ENCODE data around the gene SLIT3.

GRCh38 chr5:169139480-169140050, 161.4 kb downstream of the SLIT3 start:
- TF ChIP-seq, protein P1, sequence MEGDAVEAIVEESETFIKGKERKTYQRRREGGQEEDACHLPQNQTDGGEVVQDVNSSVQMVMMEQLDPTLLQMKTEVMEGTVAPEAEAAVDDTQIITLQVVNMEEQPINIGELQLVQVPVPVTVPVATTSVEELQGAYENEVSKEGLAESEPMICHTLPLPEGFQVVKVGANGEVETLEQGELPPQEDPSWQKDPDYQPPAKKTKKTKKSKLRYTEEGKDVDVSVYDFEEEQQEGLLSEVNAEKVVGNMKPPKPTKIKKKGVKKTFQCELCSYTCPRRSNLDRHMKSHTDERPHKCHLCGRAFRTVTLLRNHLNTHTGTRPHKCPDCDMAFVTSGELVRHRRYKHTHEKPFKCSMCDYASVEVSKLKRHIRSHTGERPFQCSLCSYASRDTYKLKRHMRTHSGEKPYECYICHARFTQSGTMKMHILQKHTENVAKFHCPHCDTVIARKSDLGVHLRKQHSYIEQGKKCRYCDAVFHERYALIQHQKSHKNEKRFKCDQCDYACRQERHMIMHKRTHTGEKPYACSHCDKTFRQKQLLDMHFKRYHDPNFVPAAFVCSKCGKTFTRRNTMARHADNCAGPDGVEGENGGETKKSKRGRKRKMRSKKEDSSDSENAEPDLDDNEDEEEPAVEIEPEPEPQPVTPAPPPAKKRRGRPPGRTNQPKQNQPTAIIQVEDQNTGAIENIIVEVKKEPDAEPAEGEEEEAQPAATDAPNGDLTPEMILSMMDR (IDR thresholded peaks at IDR 0.05; ENCODE audit: borderline replicate concordance, extremely low read depth, low read length, poor library complexity, severe bottlenecking), result no peak
- TF ChIP-seq EZH2 (IDR thresholded peaks at IDR 0.05; ENCODE audit: borderline replicate concordance, low read depth, low read length, severe bottlenecking), result no peak

Data from DND-41 (cell line).